ENCODE data around the gene TNFRSF13B. TPM values are rescaled to one million over a fixed set of nuclear protein-coding genes. Genes with fewer than 3 reads are reported as not detected.
"Not testable (repeated sequence)": the region's sequence is repeated elsewhere in the genome, so short reads cannot be mapped to it uniquely, and the experiment has no call there.

TNFRSF13B gene
- total RNA-seq, 1 experiment from 2014 or later, result 0.21 TPM

DNA sequence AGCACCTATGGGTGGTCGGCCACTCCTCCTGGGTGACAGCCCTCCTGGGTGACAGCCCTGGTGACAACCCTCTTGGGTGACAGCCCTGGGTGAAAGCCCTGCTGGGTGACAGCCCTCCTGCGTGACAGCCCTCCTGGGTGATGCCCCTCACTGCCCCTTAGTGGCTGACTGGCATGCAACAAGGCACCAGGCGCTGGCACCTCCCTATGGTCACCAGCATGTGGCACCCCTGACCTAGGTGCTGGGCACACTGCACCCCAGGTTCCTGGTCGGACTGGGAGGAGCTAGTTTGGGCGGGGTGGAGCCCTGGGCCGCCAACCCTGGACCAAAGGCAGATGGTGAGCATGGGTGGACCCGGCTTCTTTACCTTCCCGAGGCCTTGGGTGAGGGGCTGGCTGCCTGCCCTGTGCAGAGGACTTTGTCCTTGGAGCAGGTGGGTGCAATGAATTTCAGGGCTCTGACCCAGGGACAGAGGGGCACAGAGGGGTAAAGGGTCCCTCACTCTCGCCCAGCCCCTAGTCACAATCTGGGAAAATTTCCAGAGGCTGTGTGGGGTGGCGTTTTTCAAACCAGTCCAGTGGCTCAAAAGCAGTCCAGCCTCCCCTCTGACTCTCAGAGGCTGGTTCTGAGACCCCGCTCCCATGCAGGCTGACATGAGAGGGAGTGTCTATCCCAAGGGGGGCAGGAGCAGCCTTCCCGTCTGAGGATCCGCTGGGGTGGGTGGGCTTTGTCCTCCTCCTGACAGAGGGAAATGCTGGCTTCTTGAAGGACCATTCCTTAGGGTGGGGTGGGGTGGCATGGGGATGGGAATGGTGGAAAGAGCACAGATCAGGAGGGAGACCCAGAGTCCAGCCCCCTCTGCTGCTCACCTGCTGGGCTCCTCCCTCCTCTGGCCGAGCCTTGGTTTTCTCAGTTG is 25.9 kb upstream of the TNFRSF13B start:
- H3K36me3 ChIP-seq (replicated peaks; ENCODE audit: control insufficient read depth, insufficient read depth, low read length), result no peaks in the 10 kb centered on the region
- DNase-seq, result peak; percentile 43
- H3K4me3 ChIP-seq (ENCODE audit: insufficient read depth, low read depth, low read length), result no peak overlapping the region
- no peaks in the 10 kb centered on the region for H3K27me3 ChIP-seq (ENCODE audit: control insufficient read depth, insufficient read depth, low read length)

DNA sequence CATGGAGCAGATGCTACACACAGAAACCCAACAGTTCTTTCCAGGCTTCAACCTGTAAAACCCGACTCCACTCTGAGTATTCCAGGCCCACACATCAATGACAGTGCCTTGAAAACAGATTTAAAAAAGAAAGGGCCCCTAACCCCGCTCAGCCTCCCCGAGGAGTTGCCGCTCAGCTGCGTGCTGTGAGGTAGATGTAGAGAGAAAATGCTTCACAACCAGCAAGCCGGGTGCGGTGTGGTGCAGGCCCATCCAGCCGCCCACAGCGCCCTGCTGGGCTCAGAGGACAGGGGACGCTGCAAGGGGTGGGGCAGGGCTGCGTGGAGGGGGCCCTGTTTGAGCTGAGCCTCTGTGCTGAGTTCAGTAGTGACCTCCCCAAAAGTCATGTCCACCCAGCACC is 24.8 kb upstream of the TNFRSF13B start:
- H3K4me3 ChIP-seq (ENCODE audit: insufficient read depth, low read depth, low read length); H3K27me3 ChIP-seq (ENCODE audit: control insufficient read depth, insufficient read depth, low read length); H3K36me3 ChIP-seq (replicated peaks; ENCODE audit: control insufficient read depth, insufficient read depth, low read length); DNase-seq: not testable (repeated sequence)

DNA sequence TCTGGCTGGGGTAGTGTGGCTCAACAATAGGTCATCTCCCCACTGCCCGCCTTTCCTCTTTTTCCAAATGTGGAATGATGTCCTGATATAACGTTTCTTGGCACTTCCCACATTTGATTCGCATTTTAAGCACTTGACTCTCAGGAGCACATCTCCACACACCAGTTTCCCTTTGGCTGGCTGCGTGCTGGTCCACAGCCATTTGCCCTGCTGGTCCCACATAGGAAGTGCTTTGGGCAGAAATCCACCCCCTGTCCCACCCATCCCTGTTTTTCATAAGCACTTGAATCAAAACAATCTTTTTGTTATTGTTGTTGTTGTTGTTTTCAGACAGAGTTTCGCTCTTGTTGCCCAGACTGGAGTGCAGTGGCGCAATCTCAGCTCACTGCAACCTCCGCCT is 24.0 kb upstream of the TNFRSF13B start:
- DNase-seq, result no peak
- no peak overlapping the region for H3K4me3 ChIP-seq (ENCODE audit: insufficient read depth, low read depth, low read length)
- H3K27me3 ChIP-seq (ENCODE audit: control insufficient read depth, insufficient read depth, low read length), result no peaks in the 10 kb centered on the region
- H3K36me3 ChIP-seq (replicated peaks; ENCODE audit: control insufficient read depth, insufficient read depth, low read length), result no peaks in the 10 kb centered on the region

DNA sequence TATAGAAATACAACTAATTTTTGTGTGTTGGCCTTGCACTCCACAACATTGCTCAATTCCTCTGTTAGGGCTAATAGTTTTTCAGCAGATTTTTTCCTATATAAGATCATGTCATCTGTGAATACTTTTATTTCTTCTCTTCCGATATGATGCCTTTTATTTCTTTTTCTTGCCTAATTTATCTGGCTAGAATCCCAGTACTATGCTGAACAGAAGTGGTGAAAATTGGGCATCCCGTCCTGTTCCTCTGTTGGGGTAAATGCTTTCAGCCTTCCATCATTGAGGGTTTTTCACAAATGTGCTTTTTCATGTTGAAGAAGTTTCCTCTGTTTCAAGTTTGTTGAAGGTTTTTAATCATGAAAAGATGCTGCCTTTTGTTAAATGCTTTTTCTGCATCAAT is 22.7 kb upstream of the TNFRSF13B start:
- no peaks in the 10 kb centered on the region for H3K27me3 ChIP-seq (ENCODE audit: control insufficient read depth, insufficient read depth, low read length)
- no peaks in the 10 kb centered on the region for H3K36me3 ChIP-seq (replicated peaks; ENCODE audit: control insufficient read depth, insufficient read depth, low read length)
- no peak for DNase-seq
- H3K4me3 ChIP-seq (ENCODE audit: insufficient read depth, low read depth, low read length), result no peak overlapping the region

DNA sequence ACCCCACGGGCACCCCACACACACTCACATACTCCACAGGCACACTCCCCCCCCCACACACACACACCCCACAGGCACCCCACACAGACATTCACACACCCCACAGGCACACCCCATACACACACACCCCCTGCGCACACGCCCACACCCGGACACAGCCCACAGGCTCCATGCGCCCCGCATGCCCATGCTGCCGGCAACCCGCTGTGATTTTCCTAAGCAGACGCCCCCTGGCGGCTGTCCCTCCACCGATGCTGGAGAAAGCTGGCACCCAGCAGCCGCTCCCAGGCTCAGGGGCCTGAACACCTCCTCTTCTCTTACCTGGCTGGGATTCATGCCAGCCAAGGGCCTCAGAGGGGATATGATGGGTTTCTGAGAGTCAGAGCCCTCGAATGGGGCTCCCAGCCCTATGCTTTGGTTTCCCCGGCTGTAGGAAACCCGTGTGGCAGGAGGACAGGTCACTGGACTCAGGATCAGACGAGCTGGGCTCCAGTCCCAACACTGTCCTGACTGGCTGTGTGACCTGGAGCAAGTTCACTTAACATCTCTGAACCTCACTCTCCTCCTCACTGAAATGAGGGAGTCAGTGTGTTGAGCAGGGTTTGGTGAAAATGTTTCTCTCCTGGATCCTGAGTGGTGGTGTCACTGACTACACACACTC is 19.6 kb upstream of the TNFRSF13B start:
- no peaks in the 10 kb centered on the region for H3K27me3 ChIP-seq (ENCODE audit: control insufficient read depth, insufficient read depth, low read length)
- no peaks in the 10 kb centered on the region for H3K36me3 ChIP-seq (replicated peaks; ENCODE audit: control insufficient read depth, insufficient read depth, low read length)
- DNase-seq, result peak; percentile 94
- no peak overlapping the region for H3K4me3 ChIP-seq (ENCODE audit: insufficient read depth, low read depth, low read length)

DNA sequence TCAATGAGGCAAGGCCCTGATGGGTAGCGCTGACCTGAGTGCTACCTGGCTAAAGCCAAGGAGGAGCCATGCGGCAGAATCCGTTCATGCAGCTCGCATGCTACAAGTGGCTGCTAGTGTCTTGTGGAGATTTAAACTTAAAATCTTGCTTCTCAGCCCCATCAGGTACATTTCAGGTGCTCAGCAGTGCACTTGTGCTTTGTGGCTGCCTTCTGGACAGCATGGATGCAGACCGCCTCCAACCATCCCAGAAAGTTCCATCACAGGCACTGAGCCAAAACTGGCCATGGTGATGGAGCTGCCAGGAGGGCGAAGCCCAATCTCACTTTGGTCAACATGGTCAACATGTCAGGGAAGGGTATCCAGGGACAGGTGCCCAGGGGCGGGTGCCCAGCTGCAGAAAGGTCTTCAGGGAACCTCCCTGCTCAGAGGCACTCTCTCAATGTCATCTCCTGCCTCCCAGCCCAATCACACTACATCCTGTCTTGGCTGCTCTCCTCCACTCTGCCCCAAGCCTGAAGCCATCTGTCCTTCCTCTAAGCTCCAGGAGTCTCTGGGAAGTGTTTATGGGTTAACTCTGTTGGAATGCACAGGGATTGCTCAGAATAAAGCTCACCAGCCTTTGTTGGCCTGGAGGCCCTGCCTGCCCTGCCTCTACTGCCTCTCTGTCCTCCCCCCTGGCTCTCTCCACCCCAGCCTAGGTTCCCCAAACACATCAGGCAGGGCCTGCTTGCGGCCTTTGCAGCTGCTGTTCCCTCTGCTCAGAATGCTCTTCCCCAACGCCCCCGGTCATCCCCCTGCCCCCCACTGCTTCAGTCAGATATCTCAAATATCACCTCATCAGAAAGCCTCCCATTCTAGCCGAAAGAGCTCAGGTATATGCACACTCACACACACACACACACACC is 18.3 kb upstream of the TNFRSF13B start:
- no peak for DNase-seq
- Histone ChIP-seq H3K27me3 (ENCODE audit: control insufficient read depth, insufficient read depth, low read length) (no peaks in the 10 kb centered on the region), H3K36me3 (replicated peaks; ENCODE audit: control insufficient read depth, insufficient read depth, low read length) (no peaks in the 10 kb centered on the region), H3K4me3 (ENCODE audit: insufficient read depth, low read depth, low read length) (no peak overlapping the region)

DNA sequence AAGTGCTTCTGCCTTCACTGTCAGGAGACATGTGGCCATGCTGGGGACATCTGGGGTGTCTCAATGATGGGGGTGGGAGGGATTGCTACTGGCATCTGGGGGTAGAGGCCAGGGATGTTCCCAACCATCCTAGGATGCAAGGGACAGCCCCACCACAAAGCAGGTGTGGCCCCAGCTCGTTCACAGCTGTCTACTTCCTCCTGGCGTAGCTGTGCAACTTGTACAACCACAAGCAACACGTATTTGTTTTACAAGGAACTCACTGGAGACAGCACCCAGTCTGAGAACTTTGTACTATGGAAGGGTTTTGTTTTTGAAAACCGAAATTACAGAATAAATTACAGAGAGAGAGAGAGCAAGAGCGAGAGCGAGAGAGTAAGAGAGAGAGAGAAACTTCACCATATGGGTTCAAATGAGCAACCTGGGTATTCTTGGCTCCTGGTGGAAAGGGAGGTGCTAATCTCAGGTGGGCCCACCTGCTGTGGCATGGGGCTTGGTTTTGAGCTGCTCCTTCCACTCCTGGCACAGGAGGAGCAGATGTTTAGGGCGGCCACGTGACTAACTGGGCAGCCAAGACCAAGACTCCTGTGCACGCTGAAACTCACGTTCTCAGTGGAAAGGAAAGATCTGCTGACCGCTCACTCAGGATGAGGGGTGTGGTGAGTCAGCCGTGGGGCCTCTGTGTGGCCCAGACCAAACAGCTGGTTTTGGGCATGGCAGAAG is 17.5 kb upstream of the TNFRSF13B start:
- no peaks in the 10 kb centered on the region for H3K36me3 ChIP-seq (replicated peaks; ENCODE audit: control insufficient read depth, insufficient read depth, low read length)
- H3K27me3 ChIP-seq (ENCODE audit: control insufficient read depth, insufficient read depth, low read length), result no peaks in the 10 kb centered on the region
- H3K4me3 ChIP-seq (ENCODE audit: insufficient read depth, low read depth, low read length), result no peak overlapping the region
- DNase-seq, result no peak

DNA sequence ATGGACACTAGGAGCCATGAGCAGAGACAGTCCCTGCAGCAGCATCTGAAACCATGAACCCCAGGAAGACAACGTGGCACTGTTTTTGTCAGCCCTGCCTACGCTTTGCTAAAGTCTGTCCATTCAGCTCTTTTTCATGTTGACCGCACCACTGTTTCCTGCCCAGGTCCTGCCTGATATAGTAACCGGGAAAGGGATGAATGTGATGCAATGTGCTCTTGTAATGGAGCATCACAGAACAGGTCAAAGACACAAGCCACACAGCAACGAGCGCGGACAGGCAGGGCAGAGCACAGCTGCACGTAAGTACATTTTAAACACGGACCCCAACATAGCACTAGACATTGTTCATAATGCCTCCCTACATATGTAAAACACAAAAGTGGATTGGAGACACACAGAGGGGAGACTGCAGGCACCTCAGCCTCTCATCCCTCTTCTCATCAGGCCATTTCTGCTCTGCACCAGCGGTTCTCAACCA is 16.9 kb upstream of the TNFRSF13B start:
- Histone ChIP-seq H3K4me3 (ENCODE audit: insufficient read depth, low read depth, low read length) (no peak overlapping the region), H3K27me3 (ENCODE audit: control insufficient read depth, insufficient read depth, low read length) (no peaks in the 10 kb centered on the region), H3K36me3 (replicated peaks; ENCODE audit: control insufficient read depth, insufficient read depth, low read length) (no peaks in the 10 kb centered on the region)
- DNase-seq, result no peak

DNA sequence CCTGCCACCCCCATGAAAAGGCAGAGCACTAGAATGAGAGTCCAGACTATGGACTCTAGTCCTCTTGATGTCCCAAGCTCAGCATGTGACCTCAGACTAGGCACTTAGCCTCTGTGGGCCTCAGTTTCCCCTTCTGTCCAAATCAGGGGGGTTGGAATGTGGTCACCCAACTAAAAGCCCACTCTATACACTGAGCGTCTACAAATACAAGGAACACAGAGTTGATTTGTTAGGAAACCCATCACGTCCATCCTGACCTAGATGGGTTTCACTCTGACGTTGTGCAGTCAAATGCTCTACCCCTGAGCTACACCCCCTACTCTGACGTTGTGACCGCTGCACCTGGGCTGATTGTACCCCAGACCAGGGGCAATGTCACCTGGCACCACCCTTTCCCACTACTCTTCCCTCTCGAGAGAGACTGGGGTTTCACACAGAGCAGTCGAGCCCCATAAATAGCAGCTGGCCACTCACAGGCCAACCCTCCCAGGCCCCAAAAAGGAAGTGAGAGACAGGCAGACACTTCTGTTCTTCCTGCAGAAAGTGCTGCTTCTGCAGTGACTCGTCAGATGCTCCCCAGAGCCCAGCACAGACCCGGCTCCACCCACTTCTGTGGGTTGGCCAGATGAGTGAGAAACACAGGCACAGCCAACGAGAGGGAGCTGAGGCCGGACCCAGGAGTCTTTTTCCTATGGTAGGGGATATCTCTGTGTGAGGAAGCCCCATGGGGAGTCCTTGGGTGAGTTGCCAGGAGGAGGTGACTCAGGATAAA is 16.1 kb upstream of the TNFRSF13B start:
- Histone ChIP-seq H3K36me3 (replicated peaks; ENCODE audit: control insufficient read depth, insufficient read depth, low read length) (no peaks in the 10 kb centered on the region), H3K27me3 (ENCODE audit: control insufficient read depth, insufficient read depth, low read length) (no peaks in the 10 kb centered on the region), H3K4me3 (ENCODE audit: insufficient read depth, low read depth, low read length) (no peak overlapping the region)
- DNase-seq, result peak; percentile 69

DNA sequence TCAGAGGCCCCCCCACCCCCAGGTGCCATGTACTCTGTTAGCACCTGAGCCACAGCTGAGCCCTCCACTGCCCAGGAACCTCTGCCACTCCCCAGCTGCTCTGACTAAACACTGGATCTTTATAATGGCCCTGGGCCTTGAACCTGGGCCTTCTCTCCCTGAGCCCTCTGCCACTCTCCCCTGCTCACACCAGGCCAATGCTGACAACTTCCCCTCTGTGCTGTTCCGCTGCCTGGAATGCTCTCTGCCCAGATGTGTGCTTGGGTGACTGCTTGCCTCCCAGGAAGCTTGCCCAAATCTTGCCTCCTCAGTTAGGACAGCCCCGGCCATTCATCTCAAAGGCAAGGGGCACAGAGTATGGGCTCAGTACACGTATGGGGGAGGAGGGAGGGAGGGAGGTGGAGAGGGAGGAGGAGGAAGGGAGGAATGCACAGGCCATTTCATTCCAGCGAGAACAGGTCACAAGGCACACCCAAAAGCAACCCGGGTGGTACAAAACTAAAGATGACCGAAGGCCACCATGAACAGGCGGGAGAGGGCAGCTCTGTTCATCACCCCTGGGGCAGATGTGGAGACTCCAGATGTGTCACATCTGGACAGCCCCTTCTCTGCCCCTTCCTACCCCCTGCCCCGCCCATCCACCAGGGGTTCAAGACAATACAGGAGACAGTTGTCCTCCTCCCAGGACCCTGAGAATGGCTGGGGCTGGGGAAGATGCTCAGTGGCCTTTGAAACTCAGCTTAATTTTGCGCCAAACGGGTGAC is 15.3 kb upstream of the TNFRSF13B start:
- H3K27me3 ChIP-seq (ENCODE audit: control insufficient read depth, insufficient read depth, low read length), result no peaks in the 10 kb centered on the region
- H3K4me3 ChIP-seq (ENCODE audit: insufficient read depth, low read depth, low read length), result no peak overlapping the region
- DNase-seq, result no peak
- H3K36me3 ChIP-seq (replicated peaks; ENCODE audit: control insufficient read depth, insufficient read depth, low read length), result no peaks in the 10 kb centered on the region

DNA sequence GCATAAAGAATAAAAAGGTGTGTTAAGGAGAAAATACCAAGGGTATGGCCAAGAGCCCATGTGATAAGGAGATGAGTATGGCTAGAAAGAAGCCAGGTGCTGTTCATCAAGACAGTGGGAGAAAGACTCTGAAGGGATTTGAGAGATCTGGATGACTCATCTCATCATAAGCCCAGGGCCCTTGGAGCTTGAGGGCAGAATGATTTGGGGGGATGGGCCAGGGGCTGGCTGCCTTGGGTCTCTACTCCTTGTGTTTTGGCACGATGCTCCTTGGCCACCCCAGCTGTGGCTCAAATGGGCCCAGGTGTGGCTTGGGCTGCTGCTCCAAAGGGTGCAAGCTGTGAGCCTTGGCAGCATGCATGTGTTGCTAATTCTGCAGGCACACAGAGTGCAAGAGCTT is 14.5 kb upstream of the TNFRSF13B start:
- DNase-seq, result peak; percentile 39
- H3K36me3 ChIP-seq (replicated peaks; ENCODE audit: control insufficient read depth, insufficient read depth, low read length), result no peaks in the 10 kb centered on the region

DNA sequence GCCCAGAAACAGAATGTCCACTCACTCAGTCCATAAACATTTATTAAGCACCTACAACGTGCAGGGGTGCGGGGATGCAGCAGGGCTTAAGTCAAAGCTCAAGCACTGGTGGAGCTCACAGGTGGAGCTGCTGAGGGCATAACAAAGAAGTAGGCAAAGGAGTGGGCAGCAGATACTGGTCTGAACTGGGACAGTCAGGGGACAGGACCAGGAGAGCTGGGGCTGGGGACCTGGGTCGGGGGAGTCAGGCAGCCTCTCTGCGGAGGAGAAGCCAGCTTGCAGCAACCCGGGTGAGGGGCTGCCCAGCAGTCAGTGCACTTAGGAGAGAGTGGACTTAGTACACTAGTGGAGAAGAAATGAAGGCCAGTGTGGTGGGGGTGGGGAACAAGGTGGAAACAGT is 10.0 kb upstream of the TNFRSF13B start:
- no peaks in the 10 kb centered on the region for H3K27me3 ChIP-seq (ENCODE audit: control insufficient read depth, insufficient read depth, low read length)
- DNase-seq, result peak; percentile 41
- H3K36me3 ChIP-seq (replicated peaks; ENCODE audit: control insufficient read depth, insufficient read depth, low read length), result no peaks in the 10 kb centered on the region
- H3K4me3 ChIP-seq (ENCODE audit: insufficient read depth, low read depth, low read length), result no peak overlapping the region

More for the DNA sequence above, 14.5 kb upstream of the TNFRSF13B start:
- no peak overlapping the region for H3K4me3 ChIP-seq (ENCODE audit: insufficient read depth, low read depth, low read length)
- H3K27me3 ChIP-seq (ENCODE audit: control insufficient read depth, insufficient read depth, low read length), result no peaks in the 10 kb centered on the region
